ENCODE results near the gene NFE2L1. TPM values are rescaled to one million over a fixed set of nuclear protein-coding genes. Genes with fewer than 3 reads are reported as not detected.
"Not testable (repeated sequence)": the region's sequence is repeated elsewhere in the genome, so short reads cannot be mapped to it uniquely, and the experiment has no call there.

Gene NFE2L1
- total RNA-seq, 2 donors from 2014 or later, result 41.2 to 42.2 TPM

DNA sequence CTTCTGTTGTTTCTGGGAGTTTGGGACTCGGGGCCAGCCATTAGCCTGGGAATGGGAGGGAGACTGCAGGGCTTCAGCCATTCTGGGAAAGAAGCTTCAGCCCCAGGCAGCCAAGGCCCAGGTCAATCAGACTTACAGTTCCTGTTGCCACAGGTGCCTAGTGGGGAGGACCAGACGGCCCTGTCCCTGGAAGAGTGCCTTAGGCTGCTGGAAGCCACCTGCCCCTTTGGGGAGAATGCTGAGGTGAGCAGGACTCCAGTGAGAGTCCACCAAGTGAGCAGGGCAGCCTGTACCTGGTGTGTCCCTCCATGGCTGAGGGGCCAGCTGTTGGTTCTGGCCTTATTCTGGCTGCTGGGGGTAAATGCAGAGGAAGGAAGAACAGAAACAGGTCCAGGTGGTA lies 8.7 kb downstream of the NFE2L1 start:
- ATAC-seq (no peak), DNase-seq (no peak)
- Mint-ChIP-seq H3K36me3 (ENCODE audit: low read depth) (peaks cover 19% of the 10 kb centered on the region), H3K4me3 (no peak overlapping the region), H3K4me1 (peaks cover 33% of the 10 kb centered on the region), H3K27ac (no peak overlapping the region), H3K27me3 (no peaks in the 10 kb centered on the region)
- H3K9me3 ChIP-seq (ENCODE audit: control insufficient read depth, low read length, poor library complexity, severe bottlenecking), result no peaks in the 10 kb centered on the region

DNA sequence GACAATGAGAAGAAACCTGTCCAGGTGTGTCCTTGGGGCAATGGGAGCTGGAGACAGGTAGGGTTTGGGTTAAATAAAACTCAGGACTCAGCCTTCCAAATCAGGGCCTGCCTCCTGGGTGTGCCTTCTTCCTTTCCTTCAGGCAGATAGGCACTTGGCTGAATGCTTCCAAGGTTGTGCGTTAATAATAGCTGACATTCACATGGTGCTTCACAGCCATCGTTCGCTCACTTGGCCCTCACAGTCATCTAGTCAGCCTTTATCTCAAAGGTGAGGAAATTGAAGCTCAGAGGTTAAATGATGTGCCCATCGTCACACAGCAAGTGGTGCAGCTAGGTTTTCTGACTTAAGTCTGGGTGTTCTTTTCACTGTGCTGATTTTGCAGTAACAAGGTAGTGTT lies 9.5 kb downstream of the NFE2L1 start:
- Mint-ChIP-seq H3K36me3 (ENCODE audit: low read depth) (peaks cover 19% of the 10 kb centered on the region), H3K27me3 (no peaks in the 10 kb centered on the region), H3K4me1 (peaks cover 29% of the 10 kb centered on the region), H3K27ac (no peak overlapping the region), H3K4me3 (no peak overlapping the region)
- H3K9me3 ChIP-seq (ENCODE audit: control insufficient read depth, low read length, poor library complexity, severe bottlenecking), result no peaks in the 10 kb centered on the region
- no peak for DNase-seq
- no peak for ATAC-seq

- no peak for DNase-seq
- no peak overlapping the region for H3K4me3 Mint-ChIP-seq
- peak overlapping the region; percentile 37 for H3K27ac Mint-ChIP-seq
- H3K36me3 Mint-ChIP-seq (ENCODE audit: low read depth), result peaks cover 19% of the 10 kb centered on the region
- no peaks in the 10 kb centered on the region for H3K9me3 ChIP-seq (ENCODE audit: control insufficient read depth, low read length, poor library complexity, severe bottlenecking)
- ATAC-seq, result no peak
- H3K27me3 Mint-ChIP-seq, result no peaks in the 10 kb centered on the region
- H3K4me1 Mint-ChIP-seq, result peaks cover 24% of the 10 kb centered on the region
Observed at GRCh38 chr17:48058393-48059124, 10.4 kb downstream of the NFE2L1 start.

- DNase-seq, result no peak
- no peaks in the 10 kb centered on the region for H3K27me3 Mint-ChIP-seq
- no peak for ATAC-seq
- H3K4me1 Mint-ChIP-seq, result peaks cover 23% of the 10 kb centered on the region
- no peak overlapping the region for H3K4me3 Mint-ChIP-seq
- peaks cover 19% of the 10 kb centered on the region for H3K36me3 Mint-ChIP-seq (ENCODE audit: low read depth)
- peak overlapping the region; percentile 37 for H3K27ac Mint-ChIP-seq
- no peaks in the 10 kb centered on the region for H3K9me3 ChIP-seq (ENCODE audit: control insufficient read depth, low read length, poor library complexity, severe bottlenecking)
Observed at GRCh38 chr17:48059125-48059668, 11.0 kb downstream of the NFE2L1 start.

GRCh38 chr17:48060249-48060648 lies 12.1 kb downstream of the NFE2L1 start:
- H3K4me3 Mint-ChIP-seq, result no peak overlapping the region
- peaks cover 20% of the 10 kb centered on the region for H3K4me1 Mint-ChIP-seq
- no peaks in the 10 kb centered on the region for H3K27me3 Mint-ChIP-seq
- peak overlapping the region; percentile 67 for H3K27ac Mint-ChIP-seq
- no peak for DNase-seq
- H3K9me3 ChIP-seq (ENCODE audit: control insufficient read depth, low read length, poor library complexity, severe bottlenecking), result no peaks in the 10 kb centered on the region
- no peak for ATAC-seq
- H3K36me3 Mint-ChIP-seq (ENCODE audit: low read depth), result peaks cover 19% of the 10 kb centered on the region

DNA sequence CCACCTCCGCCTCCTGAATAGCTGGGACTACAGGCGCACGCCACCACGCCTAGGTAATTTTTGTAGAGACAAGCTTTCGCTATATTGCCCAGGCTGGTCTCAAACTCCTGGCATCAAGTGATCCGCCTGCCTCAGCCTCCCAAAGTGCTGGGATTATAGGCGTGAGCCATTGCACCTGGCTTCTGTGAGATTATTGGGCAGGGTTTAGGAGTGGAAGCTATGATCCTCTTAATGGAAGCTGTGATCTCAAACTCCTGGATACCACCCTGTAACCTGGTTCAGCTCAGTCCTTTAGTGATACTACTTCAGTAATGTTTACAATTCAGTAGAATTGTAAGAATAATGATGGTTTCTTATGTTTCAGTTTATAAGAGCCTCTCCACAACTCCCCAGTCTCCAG lies 14.1 kb downstream of the NFE2L1 start:
- ATAC-seq (no peak), DNase-seq (no peak)
- Mint-ChIP-seq H3K27me3 (no peaks in the 10 kb centered on the region), H3K36me3 (ENCODE audit: low read depth) (peaks cover 12% of the 10 kb centered on the region), H3K4me1 (peaks cover 5% of the 10 kb centered on the region), H3K27ac (no peak overlapping the region), H3K4me3 (no peak overlapping the region)
- H3K9me3 ChIP-seq (ENCODE audit: control insufficient read depth, low read length, poor library complexity, severe bottlenecking), result no peaks in the 10 kb centered on the region

DNA sequence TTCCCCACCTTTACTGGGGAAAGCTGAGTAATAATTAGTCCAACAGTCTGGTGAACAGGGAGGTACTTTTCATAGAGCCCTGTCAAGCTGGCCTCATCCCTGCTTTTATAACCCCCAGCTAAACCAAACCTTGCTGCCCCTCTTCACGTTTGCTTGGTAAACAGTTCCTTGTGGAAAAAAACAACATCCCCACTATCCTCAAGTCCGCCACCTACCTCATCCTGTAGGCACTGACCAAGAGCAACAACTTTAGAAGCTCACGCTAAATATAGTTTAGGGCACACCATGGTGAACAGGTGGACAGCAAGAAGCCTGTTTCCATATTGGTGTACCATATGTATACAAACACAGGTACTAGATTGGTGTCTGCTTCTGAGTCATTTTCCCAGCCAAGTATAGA lies 16.5 kb downstream of the NFE2L1 start:
- DNase-seq (no peak), ATAC-seq (no peak)
- Mint-ChIP-seq H3K4me1 (peaks cover 4% of the 10 kb centered on the region), H3K4me3 (no peak overlapping the region), H3K27me3 (no peaks in the 10 kb centered on the region), H3K36me3 (ENCODE audit: low read depth) (peaks cover 12% of the 10 kb centered on the region), H3K27ac (no peak overlapping the region)
- no peaks in the 10 kb centered on the region for H3K9me3 ChIP-seq (ENCODE audit: control insufficient read depth, low read length, poor library complexity, severe bottlenecking)

DNA sequence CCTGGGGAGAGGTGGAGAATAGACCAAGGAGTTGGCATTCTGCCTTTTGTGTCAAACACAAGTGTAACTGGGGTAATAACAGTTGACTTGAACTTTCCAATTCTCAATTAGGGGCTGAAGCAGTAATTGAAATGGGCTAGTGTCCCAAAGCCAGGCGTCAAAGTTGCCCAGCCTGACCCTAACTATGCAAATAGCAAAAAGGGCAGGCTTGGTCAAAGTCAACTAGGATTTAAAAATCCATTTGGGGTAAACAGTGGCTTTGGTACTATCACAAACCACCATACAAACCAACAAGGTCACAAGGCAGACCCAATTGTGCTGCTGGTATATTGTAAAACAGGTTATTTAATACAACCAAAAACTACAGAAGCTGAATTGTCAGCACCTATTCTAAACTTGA lies 18.0 kb downstream of the NFE2L1 start:
- no peaks in the 10 kb centered on the region for H3K27me3 Mint-ChIP-seq
- H3K4me1 Mint-ChIP-seq, result peaks cover 4% of the 10 kb centered on the region
- peaks cover 7% of the 10 kb centered on the region for H3K36me3 Mint-ChIP-seq (ENCODE audit: low read depth)
- H3K4me3 Mint-ChIP-seq, result no peak overlapping the region
- ATAC-seq, result no peak
- H3K9me3 ChIP-seq (ENCODE audit: control insufficient read depth, low read length, poor library complexity, severe bottlenecking), result no peaks in the 10 kb centered on the region
- peak overlapping the region; percentile 34 for H3K27ac Mint-ChIP-seq
- DNase-seq, result no peak

- H3K27ac Mint-ChIP-seq, result peak overlapping the region; percentile 34
- H3K4me1 Mint-ChIP-seq, result peaks cover 4% of the 10 kb centered on the region
Observed at GRCh38 chr17:48066656-48067055, 18.5 kb downstream of the NFE2L1 start.

GRCh38 chr17:48067245-48067644 lies 19.1 kb downstream of the NFE2L1 start:
- Mint-ChIP-seq H3K27me3 (no peaks in the 10 kb centered on the region), H3K4me1 (peaks cover 4% of the 10 kb centered on the region), H3K36me3 (ENCODE audit: low read depth) (peaks cover 5% of the 10 kb centered on the region), H3K27ac (no peak overlapping the region), H3K4me3 (no peak overlapping the region)
- no peak for ATAC-seq
- no peaks in the 10 kb centered on the region for H3K9me3 ChIP-seq (ENCODE audit: control insufficient read depth, low read length, poor library complexity, severe bottlenecking)
- no peak for DNase-seq

More at GRCh38 chr17:48066656-48067055, 18.5 kb downstream of the NFE2L1 start:
- ATAC-seq (no peak), DNase-seq (no peak)
- H3K4me3 Mint-ChIP-seq, result no peak overlapping the region
- H3K27me3 Mint-ChIP-seq, result no peaks in the 10 kb centered on the region
- no peaks in the 10 kb centered on the region for H3K9me3 ChIP-seq (ENCODE audit: control insufficient read depth, low read length, poor library complexity, severe bottlenecking)
- H3K36me3 Mint-ChIP-seq (ENCODE audit: low read depth), result peaks cover 5% of the 10 kb centered on the region

DNA sequence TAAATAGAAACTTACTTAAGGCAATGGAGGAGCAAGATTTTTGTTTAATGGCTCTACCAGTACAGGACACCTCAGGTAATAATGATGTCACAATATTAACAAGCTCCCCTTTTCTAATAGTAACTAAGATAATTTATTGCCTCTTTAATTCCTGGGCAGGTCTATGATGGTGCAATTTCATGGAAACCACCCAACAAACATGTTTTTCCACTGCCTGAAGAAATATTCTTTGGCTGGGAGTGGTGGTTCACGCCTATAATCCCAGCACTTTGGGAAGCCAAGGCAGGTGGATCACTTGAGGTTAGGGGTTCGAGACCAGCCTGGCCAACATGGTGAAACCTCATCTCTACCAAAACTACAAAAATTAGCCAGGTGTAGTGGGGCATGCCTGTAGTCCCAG lies 19.6 kb downstream of the NFE2L1 start:
- H3K9me3 ChIP-seq (ENCODE audit: control insufficient read depth, low read length, poor library complexity, severe bottlenecking); DNase-seq; H3K27ac Mint-ChIP-seq; H3K36me3 Mint-ChIP-seq (ENCODE audit: low read depth); ATAC-seq; H3K4me1 Mint-ChIP-seq; H3K27me3 Mint-ChIP-seq; H3K4me3 Mint-ChIP-seq: not testable (repeated sequence)

DNA sequence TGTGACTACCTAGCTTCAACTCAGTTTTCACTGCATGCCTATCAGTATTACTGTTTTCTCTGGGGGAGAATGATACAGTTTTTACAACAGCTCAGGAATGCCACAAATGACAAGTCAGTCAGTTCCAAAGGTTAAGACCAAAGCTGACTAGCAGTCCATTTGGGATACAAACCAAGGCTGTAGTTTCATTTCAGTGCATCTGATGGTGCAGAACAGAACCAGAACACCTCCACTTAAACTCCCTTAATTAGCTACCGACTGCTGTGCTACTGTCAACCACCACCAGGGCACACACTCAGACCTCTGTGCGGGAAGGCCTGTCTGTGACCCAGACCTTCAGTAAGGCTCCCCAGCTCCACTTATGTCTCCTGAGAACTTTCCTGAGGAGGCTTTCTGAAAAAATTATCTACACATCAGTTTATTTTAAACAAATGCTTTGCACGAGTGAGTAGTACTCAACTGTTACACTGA lies 20.4 kb downstream of the NFE2L1 start:
- Mint-ChIP-seq H3K36me3 (ENCODE audit: low read depth) (peaks cover 5% of the 10 kb centered on the region), H3K27ac (no peak overlapping the region), H3K4me1 (peaks cover 7% of the 10 kb centered on the region), H3K27me3 (no peaks in the 10 kb centered on the region), H3K4me3 (peak overlapping the region; percentile 31)
- ATAC-seq (peak; percentile 54), DNase-seq (no peak)
- no peaks in the 10 kb centered on the region for H3K9me3 ChIP-seq (ENCODE audit: control insufficient read depth, low read length, poor library complexity, severe bottlenecking)

GRCh38 chr17:48070195-48070594 lies 22.0 kb downstream of the NFE2L1 start:
- H3K9me3 ChIP-seq (ENCODE audit: control insufficient read depth, low read length, poor library complexity, severe bottlenecking), result no peaks in the 10 kb centered on the region
- Mint-ChIP-seq H3K27ac (no peak overlapping the region), H3K36me3 (ENCODE audit: low read depth) (peaks cover 3% of the 10 kb centered on the region), H3K4me3 (no peak overlapping the region), H3K27me3 (no peaks in the 10 kb centered on the region), H3K4me1 (peaks cover 7% of the 10 kb centered on the region)
- DNase-seq (no peak), ATAC-seq (no peak)

- ATAC-seq (no peak), DNase-seq (no peak)
- H3K4me3 Mint-ChIP-seq, result no peak overlapping the region
- no peaks in the 10 kb centered on the region for H3K27me3 Mint-ChIP-seq
- H3K4me1 Mint-ChIP-seq, result peaks cover 6% of the 10 kb centered on the region
- H3K36me3 Mint-ChIP-seq (ENCODE audit: low read depth), result no peaks in the 10 kb centered on the region
- H3K27ac Mint-ChIP-seq, result no peak overlapping the region
- no peaks in the 10 kb centered on the region for H3K9me3 ChIP-seq (ENCODE audit: control insufficient read depth, low read length, poor library complexity, severe bottlenecking)
Observed at GRCh38 chr17:48071654-48072053, 23.5 kb downstream of the NFE2L1 start.
